B cell (primary cell): Measurements from ENCODE around the gene IGF1R. TPM values are rescaled to one million over a fixed set of nuclear protein-coding genes. Genes with fewer than 3 reads are reported as not detected.

Experiments used
- ATAC-seq: fragments of 200-7000 bp; cut with Tn5 transposase; one replicate; pipeline ENCODE4 v1.10.0; 2021; ENCODE audit warnings: low read depth, mild to moderate bottlenecking, moderate number of reproducible peaks, moderate library complexity
- CTCF ChIA-PET: fragments of 350-600 bp; sonication (Branson Sonifier 250); formaldehyde crosslinking; loops from one replicate; lab custom pipeline; 2021; ENCODE audit warnings: antibody characterized with exemption, inconsistent platforms; lab: Charles Lee
- POLR2A ChIA-PET: fragments of 350-600 bp; sonication (Branson Sonifier 250); formaldehyde crosslinking; loops from one replicate; lab custom pipeline; 2021; ENCODE audit warnings: antibody characterized with exemption; lab: Charles Lee
- DNase-seq: peaks from one replicate; pipeline ENCODE4 v3.0.0; 2013
- H2AFZ ChIP-seq: 2 replicates; pipeline ENCODE4 v1.6.1; 2012; ENCODE audit warnings: mild to moderate bottlenecking, low read depth, low read length; ENCODE audit not compliant: insufficient read depth, poor library complexity, severe bottlenecking
- H3K27ac ChIP-seq, 2 donors: 1 replicate in 1 of 2; 2 replicates in 1 of 2; pipeline ENCODE4 v1.5.1; 2012 to 2013; ENCODE audit warnings: low read length in 2 of 2, mild to moderate bottlenecking in 2 of 2, moderate library complexity in 1 of 2
- H3K27me3 ChIP-seq, 4 experiments: fragments of 200-600 bp in 1 of 4; sonication (generic) in 1 of 4; replicated peaks in 1 of 4; 1 replicate in 2 of 4; 2 replicates in 2 of 4; pipeline versions ENCODE4 v1.6.1 to v1.7.0; 2013 to 2016; ENCODE audit warnings: low read length in 3 of 4, mild to moderate bottlenecking in 2 of 4, mixed read lengths in 1 of 4, moderate library complexity in 1 of 4; ENCODE audit not compliant: insufficient read depth in 4 of 4, control insufficient read depth in 3 of 4; ENCODE audit errors: control extremely low read depth in 1 of 4
- H3K36me3 ChIP-seq, 2 experiments: replicated peaks in 1 of 2; 1 replicate in 1 of 2; 2 replicates in 1 of 2; pipeline versions ENCODE4 v1.6.1 to v1.7.1; 2013; ENCODE audit warnings: low read length in 1 of 2; ENCODE audit not compliant: insufficient read depth in 2 of 2, control insufficient read depth in 1 of 2; ENCODE audit errors: control extremely low read depth in 1 of 2, extremely low read depth in 1 of 2
- H3K4me1 ChIP-seq, 2 donors: fragments of 200-600 bp in 1 of 2; sonication (generic) in 1 of 2; 1 replicate in 1 of 2; 2 replicates in 1 of 2; pipeline versions ENCODE4 v1.5.1 to v1.6.1; 2013 to 2017; ENCODE audit warnings: low read length in 2 of 2; ENCODE audit not compliant: control insufficient read depth in 2 of 2, insufficient read depth in 2 of 2
- H3K4me2 ChIP-seq: replicated peaks from 2 replicates; pipeline ENCODE3; 2012; ENCODE audit warnings: mild to moderate bottlenecking, low read depth, low read length; ENCODE audit not compliant: poor library complexity, severe bottlenecking
- H3K4me3 ChIP-seq, 5 experiments: fragments of 200-600 bp in 1 of 5; sonication (generic) in 1 of 5; 1 replicate in 3 of 5; 2 replicates in 2 of 5; pipeline versions ENCODE4 v1.5.1 to v1.7.0; 2011 to 2016; ENCODE audit warnings: low read length in 4 of 5, mild to moderate bottlenecking in 4 of 5, low read depth in 2 of 5, control low read depth in 1 of 5, moderate library complexity in 1 of 5; ENCODE audit not compliant: insufficient read depth in 1 of 5; ENCODE audit errors: control extremely low read depth in 1 of 5, extremely low read depth in 1 of 5
- H3K79me2 ChIP-seq: fragments of 200-600 bp; sonication (generic); one replicate; pipeline ENCODE4 v1.6.0; 2016; ENCODE audit warnings: low read length; ENCODE audit not compliant: control insufficient read depth, insufficient read depth
- H3K9ac ChIP-seq: fragments of 200-600 bp; sonication (generic); 2 replicates; pipeline ENCODE4 v1.6.1; 2017; ENCODE audit warnings: mild to moderate bottlenecking, low read length, moderate library complexity
- H3K9me3 ChIP-seq, 3 donors: one replicate each; pipeline versions ENCODE4 v1.6.1 to v1.7.1; 2013; ENCODE audit warnings: low read length in 2 of 3; ENCODE audit not compliant: control insufficient read depth in 2 of 3, insufficient read depth in 1 of 3; ENCODE audit errors: control extremely low read depth in 1 of 3
- H4K20me1 ChIP-seq: 2 replicates; pipeline ENCODE4 v1.6.0; 2012; ENCODE audit warnings: mild to moderate bottlenecking, low read length; ENCODE audit not compliant: insufficient read depth, control insufficient read depth, poor library complexity, severe bottlenecking
- H3K27ac Mint-ChIP-seq: one replicate; pipeline ENCODE4 v1.8.0; 2021; ENCODE audit warnings: mixed read lengths
- H3K27me3 Mint-ChIP-seq: one replicate; pipeline ENCODE4 v1.8.0; 2021; ENCODE audit warnings: mixed read lengths
- H3K4me1 Mint-ChIP-seq: one replicate; pipeline ENCODE4 v1.8.0; 2021; ENCODE audit warnings: mixed read lengths
- H3K4me3 Mint-ChIP-seq: one replicate; pipeline ENCODE4 v1.8.0; 2021; ENCODE audit warnings: mixed read lengths
- H3K9me3 Mint-ChIP-seq: one replicate; pipeline ENCODE4 v1.8.0; 2022; ENCODE audit warnings: mixed read lengths; ENCODE audit not compliant: insufficient read depth
- CTCF ChIP-seq: fragments of 200-600 bp; IDR thresholded peaks from one replicate; pipeline ENCODE4 v1.8.0; 2022; ENCODE audit warnings: antibody characterized with exemption, mild to moderate bottlenecking
- EZH2 ChIP-seq: IDR thresholded peaks from 2 replicates; pipeline ENCODE4 v1.6.1; 2012; ENCODE audit warnings: borderline replicate concordance, low read depth, mild to moderate bottlenecking, moderate library complexity, low read length; ENCODE audit not compliant: insufficient read depth, poor library complexity, severe bottlenecking
- WGBS: methylation state at CpG from one replicate; pipeline ENCODE4 v1.1.5; 2013; ENCODE audit warnings: missing lambda C conversion rate; ENCODE audit not compliant: insufficient coverage; 5-methylcytosine and 5-hydroxymethylcytosine counted together
- intact Hi-C: fragments of 100-400 bp; cut with micrococcal nuclease; formaldehyde crosslinking; loops from one replicate; pipeline ENCODE4 v1.10.0; 2022
- polyA plus RNA-seq: library from polyadenylated mRNA; depleted of rRNA; stranded (reverse); fragments of >200 nt; gene quantifications from 2 replicates; pipeline ENCODE4 v1.2.3, GENCODE V29; 2012
- total RNA-seq, 2 donors: library from RNA; stranded (reverse); fragments of 120-200 nt in 1 of 2; gene quantifications; 1 replicate in 1 of 2; 2 replicates in 1 of 2; pipeline versions ENCODE4 v1.2.3 to v1.2.4, GENCODE V29; 2013 to 2022

The IGF1R gene
- total and polyA plus RNA-seq, 2 donors (not counting 1 experiment from before 2014, with no cell fraction given): 5.4 to 23.1 TPM

GRCh38 chr15:98614681-98615080 lies 33.7 kb upstream of the IGF1R start:
- intact Hi-C loops: no loop called here
- no peak for DNase-seq
- no peaks in the 10 kb centered on the region for H3K4me1 Mint-ChIP-seq
- no peak for TF ChIP-seq CTCF
- no peak for TF ChIP-seq EZH2
- H3K4me3 Mint-ChIP-seq: no peak overlapping the region
- H3K9me3 ChIP-seq: no peaks in the 10 kb centered on the region
- peaks cover 0 to 4% (median under 1%) of the 10 kb centered on the region in 4 experiments for H3K27me3 ChIP-seq
- no peak overlapping the region for H2AFZ ChIP-seq
- no peak overlapping the region for H3K27ac Mint-ChIP-seq
- CTCF ChIA-PET: no interaction called here
- H3K9ac ChIP-seq: no peak overlapping the region
- H3K27me3 Mint-ChIP-seq: peaks cover 15% of the 10 kb centered on the region
- no peaks in the 10 kb centered on the region for H4K20me1 ChIP-seq
- ATAC-seq: no peak
- POLR2A ChIA-PET: no interaction called here
- no peak overlapping the region for H3K4me3 ChIP-seq
- H3K9me3 Mint-ChIP-seq: no peaks in the 10 kb centered on the region
- no peaks in the 10 kb centered on the region for H3K36me3 ChIP-seq
- no peak overlapping the region for H3K4me2 ChIP-seq
- no peak overlapping the region for H3K27ac ChIP-seq
- H3K4me1 ChIP-seq: no peaks in the 10 kb centered on the region
- no peaks in the 10 kb centered on the region for H3K79me2 ChIP-seq
- WGBS: 92% methylated on average over 6 of the region's 6 CpGs

GRCh38 chr15:98616397-98616796 lies 31.9 kb upstream of the IGF1R start:
- intact Hi-C loops: no loop called here
- CTCF ChIA-PET: no interaction called here
- no peaks in the 10 kb centered on the region for H3K4me1 Mint-ChIP-seq
- H3K4me3 ChIP-seq: no peak overlapping the region
- no peak overlapping the region for H3K4me2 ChIP-seq
- no peak overlapping the region for H3K9ac ChIP-seq
- H3K9me3 ChIP-seq: no peaks in the 10 kb centered on the region
- H3K9me3 Mint-ChIP-seq: no peaks in the 10 kb centered on the region
- no peak overlapping the region for H2AFZ ChIP-seq
- no peaks in the 10 kb centered on the region for H4K20me1 ChIP-seq
- H3K27ac ChIP-seq: no peak overlapping the region
- no peaks in the 10 kb centered on the region for H3K36me3 ChIP-seq
- 78% methylated on average over 10 of the region's 10 CpGs for WGBS
- H3K4me3 Mint-ChIP-seq: no peak overlapping the region
- no peak for DNase-seq
- H3K27ac Mint-ChIP-seq: no peak overlapping the region
- H3K27me3 Mint-ChIP-seq: peaks cover 24% of the 10 kb centered on the region
- no peaks in the 10 kb centered on the region for H3K79me2 ChIP-seq
- no peaks in the 10 kb centered on the region for H3K4me1 ChIP-seq
- POLR2A ChIA-PET: no interaction called here
- TF ChIP-seq EZH2 (no peak), CTCF (no peak)
- H3K27me3 ChIP-seq: peaks cover 0 to 16% (median 5%) of the 10 kb centered on the region in 4 experiments
- no peak for ATAC-seq
